ENCODE measurements around the gene CCIN.
A peak's percentile ranks its signal among the peaks of the same experiment; 100 is the strongest.

The CCIN gene

DNA sequence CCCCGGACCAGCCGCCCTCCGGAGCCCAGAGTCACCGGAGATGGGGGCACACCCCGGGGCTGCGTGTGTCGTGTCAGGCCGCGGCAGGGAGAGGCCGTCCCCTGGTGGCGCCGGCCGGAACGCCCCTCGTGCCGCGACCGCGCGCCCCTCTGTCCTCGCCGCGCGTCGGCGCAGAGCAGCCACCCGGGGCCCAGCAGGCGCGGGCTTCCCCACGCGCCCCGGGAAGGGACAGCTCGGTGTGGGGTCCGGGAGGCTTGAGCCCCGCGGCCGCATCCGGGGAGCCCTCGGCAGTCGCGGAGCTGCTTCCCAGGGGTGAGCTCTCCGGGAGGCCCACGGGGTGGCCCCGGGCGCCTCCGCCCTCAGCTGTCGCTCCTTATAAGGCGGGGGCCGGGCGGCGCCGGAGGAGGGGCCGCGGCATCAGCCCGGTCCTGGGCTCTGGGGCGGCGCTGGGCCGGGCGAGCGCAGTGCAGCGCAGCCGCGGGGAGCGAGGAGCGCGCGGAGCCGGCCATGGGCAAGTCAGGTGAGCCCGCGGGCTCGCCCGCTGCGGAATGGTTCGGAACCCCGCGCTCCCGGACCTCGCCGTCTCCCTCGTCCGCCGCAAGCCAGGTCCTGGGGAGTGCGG lies 32.8 kb upstream of the CCIN start, which contains the start of gene GLIPR2:
Gene GLIPR2 (plus strand): TSS at position 462 of the 622 bp plus-strand sequence. CDS start 46 bp downstream, at position 508.
- Mint-ChIP-seq H3K36me3 (ENCODE audit: low read depth) (no peaks in the 10 kb centered on the region), H3K4me3 (peak within 1 kb of the TSS; percentile 90), H3K4me1 (ENCODE audit: low read depth) (peaks cover 45% of the 10 kb centered on the region), H3K27ac (peak within 1 kb of the TSS; percentile 78), H3K27me3 (no peaks in the 10 kb centered on the region), H3K9me3 (no peaks in the 10 kb centered on the region)

DNA sequence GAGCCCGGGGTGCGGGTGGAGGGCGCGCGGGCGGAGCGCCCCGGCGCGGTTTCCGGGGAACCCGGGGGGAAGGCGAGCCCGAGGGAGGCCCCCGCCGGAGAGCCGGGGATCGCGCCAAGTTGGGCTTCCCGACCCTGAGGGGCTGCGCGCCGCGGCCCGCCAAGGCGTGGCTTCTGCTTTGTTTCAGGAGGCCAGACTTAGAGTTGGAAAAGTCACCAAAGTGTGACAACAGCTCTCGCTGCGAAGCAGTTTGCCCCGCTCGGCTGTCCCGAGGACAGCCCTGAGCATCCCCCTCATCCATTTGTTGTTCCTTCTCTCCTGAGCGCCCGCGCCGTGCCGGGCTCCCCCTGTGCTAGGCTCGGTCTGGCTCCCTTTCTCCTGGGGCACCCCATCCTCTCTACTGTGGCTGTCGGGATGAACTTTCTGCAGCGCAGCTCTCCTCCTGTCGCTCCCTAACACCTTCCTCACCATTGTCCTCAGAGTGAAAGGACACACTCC lies 32.2 kb upstream of the CCIN start:
- Mint-ChIP-seq H3K4me3 (peak overlapping the region; percentile 90), H3K27ac (peak overlapping the region; percentile 78), H3K9me3 (no peaks in the 10 kb centered on the region), H3K36me3 (ENCODE audit: low read depth) (no peaks in the 10 kb centered on the region), H3K4me1 (ENCODE audit: low read depth) (peaks cover 51% of the 10 kb centered on the region), H3K27me3 (no peaks in the 10 kb centered on the region)

DNA sequence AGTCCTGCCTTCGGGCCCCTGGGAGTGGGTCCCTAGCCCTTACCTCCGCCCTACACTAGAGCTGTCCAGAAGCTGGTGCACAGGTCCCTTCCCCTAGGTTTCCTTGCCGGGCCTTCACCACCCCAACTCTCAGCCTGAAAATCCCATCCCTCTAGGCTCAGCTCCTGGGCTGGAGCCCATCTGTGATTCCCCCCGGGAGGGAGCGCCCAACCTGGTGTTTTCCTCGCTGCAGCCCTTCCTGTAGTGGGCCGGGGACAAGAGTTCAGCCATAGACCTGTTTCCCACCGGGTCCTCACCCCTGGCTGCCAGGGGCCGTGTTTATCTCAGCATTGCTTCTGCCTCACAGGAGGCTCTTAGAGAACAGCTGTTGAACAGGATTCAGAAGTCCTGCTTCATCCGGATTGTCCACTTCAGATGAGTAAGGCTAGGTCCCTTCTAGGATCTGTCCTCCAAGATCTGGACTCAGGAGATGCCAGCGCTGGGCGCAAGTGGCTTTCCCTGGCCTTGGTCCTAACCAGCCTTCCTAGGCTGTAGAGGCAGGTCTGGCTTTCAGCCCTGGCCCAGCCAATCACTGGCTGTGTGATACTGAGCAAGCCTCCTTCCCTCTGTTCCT lies 31.7 kb upstream of the CCIN start:
- Mint-ChIP-seq H3K27ac (peak overlapping the region; percentile 78), H3K4me3 (peak overlapping the region; percentile 90), H3K27me3 (no peaks in the 10 kb centered on the region), H3K9me3 (no peaks in the 10 kb centered on the region), H3K4me1 (ENCODE audit: low read depth) (peaks cover 56% of the 10 kb centered on the region), H3K36me3 (ENCODE audit: low read depth) (no peaks in the 10 kb centered on the region)

DNA sequence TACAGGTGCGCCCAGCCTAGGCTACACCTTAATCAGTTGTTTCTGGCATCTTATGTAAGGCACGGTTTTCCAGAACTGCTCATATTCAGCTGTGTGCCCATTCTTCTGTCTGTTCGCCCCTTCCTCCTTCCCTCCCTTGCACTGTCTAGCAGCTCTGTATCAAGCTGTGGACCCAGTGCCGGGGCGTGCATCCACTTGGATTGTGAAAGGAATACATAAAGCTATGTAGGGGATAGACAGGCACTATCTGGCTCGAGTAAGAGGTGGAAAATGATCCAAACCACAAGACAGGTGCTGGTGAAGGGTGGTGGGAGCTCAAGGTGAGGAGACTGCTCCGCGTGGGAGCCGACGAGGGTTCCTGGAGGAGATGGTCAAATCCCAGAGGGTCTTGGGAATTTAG lies 30.7 kb upstream of the CCIN start:
- Mint-ChIP-seq H3K4me1 (ENCODE audit: low read depth) (peaks cover 66% of the 10 kb centered on the region), H3K27ac (no peak overlapping the region), H3K4me3 (no peak overlapping the region), H3K27me3 (no peaks in the 10 kb centered on the region), H3K36me3 (ENCODE audit: low read depth) (no peaks in the 10 kb centered on the region), H3K9me3 (no peaks in the 10 kb centered on the region)

DNA sequence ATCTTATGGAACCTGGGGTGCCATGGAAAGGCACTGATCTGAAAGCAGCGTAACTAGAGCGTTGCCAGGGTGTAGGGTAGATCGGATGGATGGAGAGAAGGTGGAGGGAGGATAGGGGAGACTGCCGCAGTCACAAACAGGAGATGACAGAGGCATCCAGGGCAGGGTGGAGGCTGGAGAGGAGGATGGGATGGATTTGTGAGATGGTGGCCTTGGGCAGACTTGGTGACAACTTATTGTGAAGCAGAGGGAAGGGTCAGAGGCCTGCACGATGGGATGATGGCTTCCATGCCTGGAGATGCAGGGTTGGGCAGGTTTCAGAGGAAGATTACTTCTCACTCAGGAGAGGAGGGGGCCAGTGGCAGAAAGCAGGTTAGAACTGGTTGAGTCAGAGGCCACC lies 30.3 kb upstream of the CCIN start:
- Mint-ChIP-seq H3K4me1 (ENCODE audit: low read depth) (peaks cover 70% of the 10 kb centered on the region), H3K36me3 (ENCODE audit: low read depth) (no peaks in the 10 kb centered on the region), H3K9me3 (no peaks in the 10 kb centered on the region), H3K27ac (peak overlapping the region; percentile 42), H3K4me3 (no peak overlapping the region), H3K27me3 (no peaks in the 10 kb centered on the region)

DNA sequence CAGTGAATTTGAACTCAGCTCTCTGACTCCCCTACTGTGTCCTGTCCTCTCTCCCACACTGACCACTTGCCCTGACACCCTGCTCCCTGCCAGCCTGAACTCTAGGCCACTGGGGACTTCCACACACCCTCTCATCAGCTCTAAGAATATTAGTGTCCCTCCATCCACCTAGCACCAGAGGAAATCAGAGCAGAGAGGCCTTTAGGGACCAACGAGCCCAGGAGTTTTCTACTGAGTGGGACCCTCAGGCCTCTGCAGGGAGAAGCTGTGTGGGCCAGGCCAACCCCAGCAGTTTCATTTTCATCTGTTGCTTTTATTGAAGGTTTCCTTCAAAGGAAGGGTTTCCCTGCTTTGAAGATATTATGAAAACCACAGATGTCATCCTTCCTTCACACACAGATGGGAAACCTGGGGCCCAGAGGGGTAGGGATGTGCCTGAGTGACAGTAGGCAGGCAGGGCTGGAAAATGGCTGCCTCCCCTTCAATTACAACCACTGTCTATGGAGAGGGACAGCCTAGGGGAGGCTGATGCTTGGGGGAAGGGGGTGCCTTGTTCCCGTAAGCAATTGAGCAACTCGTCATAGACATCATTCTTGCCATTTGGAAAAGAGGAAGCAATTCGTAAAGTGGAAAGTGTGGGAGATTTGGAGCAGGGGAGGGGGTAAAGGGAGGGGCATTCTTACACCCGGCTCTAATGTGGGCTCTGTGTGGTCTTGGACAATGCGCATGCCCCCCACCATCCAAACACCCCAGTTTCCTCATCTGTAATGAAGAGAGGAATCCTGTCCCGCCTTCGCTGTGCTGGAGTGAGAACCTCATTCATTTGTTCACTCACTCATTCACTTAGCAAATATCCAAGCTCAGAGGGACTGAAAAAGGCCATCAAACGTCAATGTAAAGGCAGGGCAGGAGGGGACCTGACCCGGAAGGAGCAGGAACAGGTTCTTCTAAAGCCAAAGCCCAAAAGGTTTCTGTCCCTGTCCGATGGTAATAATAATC lies 28.8 kb upstream of the CCIN start:
- Mint-ChIP-seq H3K36me3 (ENCODE audit: low read depth) (peaks cover 7% of the 10 kb centered on the region), H3K4me1 (ENCODE audit: low read depth) (peaks cover 85% of the 10 kb centered on the region), H3K27me3 (no peaks in the 10 kb centered on the region), H3K27ac (peak overlapping the region; percentile 63), H3K4me3 (peak overlapping the region; percentile 54), H3K9me3 (peaks cover 2% of the 10 kb centered on the region)

DNA sequence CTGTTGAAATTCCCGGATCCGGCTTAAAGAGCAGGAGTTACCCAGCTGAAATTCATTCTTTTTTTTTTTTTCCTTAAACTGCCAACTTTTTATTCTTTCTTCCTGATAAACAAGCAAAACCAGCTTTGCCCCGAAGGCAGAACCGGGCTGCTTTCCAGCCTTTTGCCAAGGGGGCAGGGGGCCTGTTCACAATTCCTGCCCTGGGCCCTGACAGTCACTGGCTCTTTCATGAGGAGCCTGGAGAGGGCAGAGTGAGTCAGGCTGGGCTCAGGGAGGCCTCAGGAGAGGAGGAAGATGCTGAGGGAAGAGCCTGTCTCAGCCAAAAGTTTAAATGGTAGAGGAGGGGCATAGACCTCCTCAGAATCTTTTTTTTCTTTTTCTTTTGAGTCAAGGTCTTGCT lies 27.9 kb upstream of the CCIN start:
- peaks cover 94% of the 10 kb centered on the region for H3K4me1 Mint-ChIP-seq (ENCODE audit: low read depth)
- H3K36me3 Mint-ChIP-seq (ENCODE audit: low read depth): peaks cover 16% of the 10 kb centered on the region
- H3K27ac Mint-ChIP-seq: peak overlapping the region; percentile 47
- no peaks in the 10 kb centered on the region for H3K27me3 Mint-ChIP-seq
- peak overlapping the region; percentile 54 for H3K4me3 Mint-ChIP-seq
- H3K9me3 Mint-ChIP-seq: peaks cover 11% of the 10 kb centered on the region

DNA sequence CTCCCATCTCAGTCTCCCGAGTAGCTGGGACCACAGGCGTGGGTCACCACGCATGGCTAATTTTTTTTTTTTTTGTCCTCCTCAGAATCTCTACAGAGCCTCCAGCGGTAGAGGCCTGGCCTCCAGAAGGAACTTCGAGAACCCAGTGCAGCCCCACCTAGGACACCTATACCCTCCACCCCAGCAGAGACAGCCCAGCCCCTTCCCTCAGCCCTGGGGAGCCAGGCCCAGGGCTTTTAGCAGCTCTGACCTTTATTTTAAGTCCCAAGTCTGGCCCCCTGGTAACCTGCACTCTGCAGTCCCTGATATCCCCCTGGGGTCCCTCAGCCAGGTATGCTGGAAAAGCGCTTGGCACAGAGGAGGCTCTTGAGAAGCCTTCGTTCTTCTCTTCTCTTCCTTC lies 27.4 kb upstream of the CCIN start:
- Mint-ChIP-seq H3K27me3 (no peaks in the 10 kb centered on the region), H3K4me1 (ENCODE audit: low read depth) (peaks cover 96% of the 10 kb centered on the region), H3K36me3 (ENCODE audit: low read depth) (peaks cover 18% of the 10 kb centered on the region), H3K4me3 (no peak overlapping the region), H3K27ac (peak overlapping the region; percentile 74), H3K9me3 (peaks cover 13% of the 10 kb centered on the region)

DNA sequence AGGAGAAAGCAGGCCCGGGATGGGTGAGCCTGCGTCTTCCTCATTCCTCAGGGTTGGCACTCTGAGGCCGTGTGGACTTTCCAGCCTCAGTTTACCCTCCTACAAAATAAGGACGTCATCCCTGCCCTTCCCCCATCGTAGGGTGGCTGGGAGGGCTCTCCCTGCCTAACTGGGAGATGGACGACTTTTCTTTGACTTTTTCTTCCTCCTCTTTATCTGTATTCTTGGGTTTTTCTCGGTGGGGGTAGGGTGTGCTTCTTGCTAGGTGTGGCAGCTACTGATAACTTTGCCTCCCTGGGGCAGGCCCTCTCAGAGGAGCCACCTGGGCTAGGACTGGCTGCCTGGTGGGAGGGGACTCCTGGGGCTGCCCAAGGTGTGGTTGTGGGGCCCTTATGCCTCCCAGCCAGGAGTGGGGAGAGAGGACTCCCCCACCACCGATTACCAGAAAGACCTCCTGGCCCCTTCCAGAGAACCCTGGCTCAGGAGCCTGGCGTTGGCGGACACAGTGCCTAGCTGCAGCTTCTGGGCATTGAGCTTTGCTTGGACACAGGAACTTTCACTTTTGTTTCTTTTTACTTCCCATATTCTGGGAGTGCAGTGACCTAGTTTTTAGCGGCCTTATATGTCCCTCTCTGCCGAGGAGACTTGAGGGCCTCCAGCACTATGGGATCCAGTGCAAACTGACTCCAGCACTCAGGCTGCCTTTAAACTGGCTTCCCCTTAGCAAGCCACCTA lies 26.5 kb upstream of the CCIN start:
- H3K27ac Mint-ChIP-seq: peak overlapping the region; percentile 74
- H3K4me1 Mint-ChIP-seq (ENCODE audit: low read depth): peaks cover 97% of the 10 kb centered on the region
- H3K36me3 Mint-ChIP-seq (ENCODE audit: low read depth): peaks cover 24% of the 10 kb centered on the region

DNA sequence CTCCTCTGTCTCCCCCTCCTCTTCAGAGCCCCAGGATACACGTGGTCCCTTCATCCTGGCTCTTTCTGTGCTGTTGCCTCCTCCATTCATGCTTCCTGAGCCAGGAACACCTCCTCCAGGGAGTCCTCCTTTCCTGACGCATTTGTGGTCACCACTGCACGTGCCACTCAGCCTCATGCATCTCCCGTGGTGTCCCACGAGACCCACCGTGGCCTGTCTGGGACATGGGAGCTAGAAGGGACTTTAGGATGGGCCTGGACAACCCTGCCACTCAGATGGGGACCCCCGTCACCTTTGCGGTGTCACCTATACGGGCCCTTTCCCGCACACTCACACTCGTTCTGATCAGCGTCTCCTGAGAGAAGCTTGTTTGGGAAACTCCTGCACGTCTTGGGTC lies 25.9 kb upstream of the CCIN start:
- Mint-ChIP-seq H3K27ac (peak overlapping the region; percentile 74), H3K27me3 (no peaks in the 10 kb centered on the region), H3K4me3 (peak overlapping the region; percentile 81), H3K36me3 (ENCODE audit: low read depth) (peaks cover 25% of the 10 kb centered on the region), H3K4me1 (ENCODE audit: low read depth) (peaks cover 97% of the 10 kb centered on the region), H3K9me3 (peaks cover 13% of the 10 kb centered on the region)

More for the DNA sequence above, 26.5 kb upstream of the CCIN start:
- Mint-ChIP-seq H3K4me3 (peak overlapping the region; percentile 81), H3K27me3 (no peaks in the 10 kb centered on the region), H3K9me3 (peaks cover 13% of the 10 kb centered on the region)

DNA sequence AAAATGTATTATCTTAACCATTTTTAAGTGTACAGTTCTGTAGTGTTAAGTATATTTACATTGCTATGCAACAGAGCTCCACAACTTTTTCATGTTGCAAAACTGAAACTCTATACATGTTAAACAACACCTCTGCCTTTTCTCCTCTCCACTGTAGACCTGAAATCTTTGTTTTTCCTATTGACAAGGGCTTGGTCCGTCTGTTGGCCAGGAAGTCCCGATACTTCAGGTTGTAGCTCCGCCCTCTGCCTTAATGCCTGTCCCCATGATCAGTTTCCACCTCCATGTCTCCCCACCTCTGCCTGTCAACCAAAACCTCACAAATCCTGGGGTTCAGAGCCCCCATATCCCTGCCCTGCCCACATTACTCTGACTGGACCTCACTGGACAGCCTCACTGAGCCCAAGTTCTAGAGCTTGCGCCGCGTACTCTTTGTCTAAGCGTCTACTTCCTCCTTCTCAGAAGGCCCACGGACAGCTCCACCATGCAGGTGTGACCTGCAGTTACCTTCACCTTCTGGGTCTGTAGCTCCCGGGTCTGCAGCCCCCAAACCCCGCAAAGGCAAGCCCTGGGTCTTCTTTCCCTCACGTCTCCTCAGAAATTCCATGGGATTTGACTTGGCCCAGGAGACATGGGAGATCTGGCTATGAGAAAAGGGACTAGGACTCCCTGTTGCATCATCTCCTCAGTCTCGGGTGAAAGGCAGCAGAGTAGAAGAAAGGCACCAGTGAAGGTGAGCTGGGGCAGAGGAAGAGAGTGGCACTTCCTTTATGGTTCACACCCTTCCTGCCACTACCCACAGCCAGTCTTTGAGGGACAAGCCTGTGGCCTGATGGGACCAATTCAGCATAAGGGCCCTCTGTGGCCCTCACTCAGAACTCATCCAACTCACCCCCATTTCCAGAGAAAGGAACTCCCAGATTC lies 24.6 kb upstream of the CCIN start:
- Mint-ChIP-seq H3K9me3 (peaks cover 13% of the 10 kb centered on the region), H3K27ac (peak overlapping the region; percentile 74), H3K36me3 (ENCODE audit: low read depth) (peaks cover 25% of the 10 kb centered on the region), H3K4me3 (peak overlapping the region; percentile 81), H3K27me3 (no peaks in the 10 kb centered on the region), H3K4me1 (ENCODE audit: low read depth) (peaks cover 93% of the 10 kb centered on the region)

DNA sequence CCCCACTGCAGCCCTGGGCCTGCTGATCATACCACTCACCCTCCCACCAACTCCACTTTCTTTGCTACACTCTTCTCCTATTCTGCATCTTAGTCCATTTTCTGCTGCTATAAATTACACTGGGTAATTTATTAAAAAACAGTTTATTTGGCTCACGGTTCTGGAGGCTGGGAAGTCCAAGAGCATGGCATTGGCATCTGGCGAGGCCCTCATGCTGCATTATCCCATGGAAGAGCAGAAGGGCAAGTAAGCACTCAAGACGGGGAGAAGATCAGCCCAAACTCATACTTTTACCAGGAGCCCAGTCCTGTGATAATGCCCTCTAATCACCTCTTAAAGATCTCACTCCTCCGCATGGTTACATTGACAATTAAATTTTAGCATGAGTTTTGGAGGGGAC lies 23.2 kb upstream of the CCIN start:
- no peaks in the 10 kb centered on the region for H3K27me3 Mint-ChIP-seq
- peaks cover 13% of the 10 kb centered on the region for H3K9me3 Mint-ChIP-seq
- H3K36me3 Mint-ChIP-seq (ENCODE audit: low read depth): peaks cover 26% of the 10 kb centered on the region
- no peak overlapping the region for H3K27ac Mint-ChIP-seq
- peaks cover 90% of the 10 kb centered on the region for H3K4me1 Mint-ChIP-seq (ENCODE audit: low read depth)
- no peak overlapping the region for H3K4me3 Mint-ChIP-seq

DNA sequence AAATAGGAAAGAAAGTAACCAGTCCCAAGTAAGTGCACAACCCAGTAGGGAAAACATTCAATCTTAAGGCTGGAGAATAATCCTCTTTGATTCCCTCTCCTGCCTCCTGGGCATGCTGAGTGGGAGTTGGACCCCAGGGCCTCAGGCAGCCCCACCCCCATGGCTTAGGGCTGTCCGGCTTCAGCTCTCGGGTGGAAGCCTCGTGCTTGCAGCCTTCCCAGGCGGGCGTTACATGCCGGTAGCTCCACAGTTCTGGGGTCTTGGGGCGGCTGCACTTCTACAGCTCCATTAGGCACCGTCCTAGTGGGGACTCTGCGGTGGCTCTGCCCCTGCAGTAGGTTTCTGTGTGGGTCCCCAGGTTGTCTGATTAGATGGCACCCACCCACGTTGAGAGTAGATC lies 22.5 kb upstream of the CCIN start:
- H3K9me3 Mint-ChIP-seq: peaks cover 13% of the 10 kb centered on the region
- peaks cover 90% of the 10 kb centered on the region for H3K4me1 Mint-ChIP-seq (ENCODE audit: low read depth)
- peaks cover 30% of the 10 kb centered on the region for H3K36me3 Mint-ChIP-seq (ENCODE audit: low read depth)
- no peak overlapping the region for H3K4me3 Mint-ChIP-seq
- H3K27me3 Mint-ChIP-seq: no peaks in the 10 kb centered on the region
- no peak overlapping the region for H3K27ac Mint-ChIP-seq
